Effector memory CD4-positive, alpha-beta T cell (primary cell): ENCODE data around the gene MET.

Experiments
- DNase-seq, 3 donors: peaks; one replicate each; pipeline ENCODE4 v3.0.0-alpha.2; 2020
- H3K27ac ChIP-seq: 2 replicates; pipeline ENCODE4 v1.7.0; 2013; ENCODE audit warnings: mild to moderate bottlenecking, low read length, moderate library complexity; ENCODE audit not compliant: insufficient read depth, poor library complexity, severe bottlenecking
- H3K27me3 ChIP-seq: replicated peaks from 2 replicates; pipeline ENCODE4 v1.7.0; 2013; ENCODE audit warnings: mild to moderate bottlenecking, low read length; ENCODE audit not compliant: insufficient read depth, control insufficient read depth, poor library complexity, severe bottlenecking
- H3K36me3 ChIP-seq: 2 replicates; pipeline ENCODE4 v1.7.0; 2013; ENCODE audit warnings: mild to moderate bottlenecking, low read length, moderate library complexity; ENCODE audit not compliant: control insufficient read depth, insufficient read depth
- H3K4me1 ChIP-seq: 2 replicates; pipeline ENCODE4 v1.7.0; 2013; ENCODE audit warnings: low read length, mild to moderate bottlenecking; ENCODE audit not compliant: control insufficient read depth, insufficient read depth, poor library complexity, severe bottlenecking
- H3K4me3 ChIP-seq: 2 replicates; pipeline ENCODE4 v1.7.0; 2013; ENCODE audit warnings: low read length, low read depth, mild to moderate bottlenecking; ENCODE audit not compliant: insufficient read depth, poor library complexity, severe bottlenecking
- H3K9me3 ChIP-seq: 2 replicates; pipeline ENCODE4 v1.7.0; 2013; ENCODE audit warnings: mild to moderate bottlenecking, low read length, moderate library complexity; ENCODE audit not compliant: control insufficient read depth

Gene MET

GRCh38 chr7:116707289-116707688 lies 35.3 kb downstream of the MET start:
- Histone ChIP-seq H3K4me1 (no peaks in the 10 kb centered on the region), H3K36me3 (no peaks in the 10 kb centered on the region), H3K27me3 (no peaks in the 10 kb centered on the region), H3K4me3 (no peak overlapping the region), H3K27ac (no peak overlapping the region), H3K9me3 (no peaks in the 10 kb centered on the region)
- no peak for DNase-seq

GRCh38 chr7:116708248-116708647 lies 36.3 kb downstream of the MET start:
- Histone ChIP-seq H3K4me1 (no peaks in the 10 kb centered on the region), H3K4me3 (no peak overlapping the region), H3K27me3 (no peaks in the 10 kb centered on the region), H3K27ac (no peak overlapping the region), H3K9me3 (no peaks in the 10 kb centered on the region), H3K36me3 (no peaks in the 10 kb centered on the region)
- DNase-seq, result no peak

DNA sequence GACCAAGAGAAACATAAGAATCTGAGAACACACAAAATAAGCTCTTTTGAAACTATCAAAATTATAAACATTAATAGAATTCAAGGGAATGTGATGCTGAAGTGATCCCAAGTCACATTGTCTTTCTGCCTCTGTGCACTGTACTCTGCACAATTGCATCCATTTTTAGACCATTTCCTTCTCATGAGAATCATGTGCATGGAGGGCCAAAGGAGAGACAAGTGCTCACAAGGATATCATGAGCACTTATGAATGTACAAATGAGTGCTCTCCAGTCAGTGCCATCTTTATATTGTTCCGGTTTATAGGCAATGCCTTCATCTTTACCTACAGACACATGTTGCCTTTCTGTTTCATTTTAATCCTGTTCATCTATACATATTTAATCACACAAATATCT lies 36.9 kb downstream of the MET start:
- H3K4me1 ChIP-seq, result no peaks in the 10 kb centered on the region
- DNase-seq, result no peak
- H3K27ac ChIP-seq, result no peak overlapping the region

GRCh38 chr7:116709336-116709735 lies 37.3 kb downstream of the MET start:
- no peaks in the 10 kb centered on the region for H3K36me3 ChIP-seq
- no peaks in the 10 kb centered on the region for H3K4me1 ChIP-seq
- no peaks in the 10 kb centered on the region for H3K27me3 ChIP-seq
- DNase-seq, result no peak
- H3K27ac ChIP-seq, result no peak overlapping the region
- H3K4me3 ChIP-seq, result no peak overlapping the region
- no peaks in the 10 kb centered on the region for H3K9me3 ChIP-seq

More for the DNA sequence above, 36.9 kb downstream of the MET start:
- Histone ChIP-seq H3K27me3 (no peaks in the 10 kb centered on the region), H3K9me3 (no peaks in the 10 kb centered on the region), H3K4me3 (no peak overlapping the region), H3K36me3 (no peaks in the 10 kb centered on the region)

DNA sequence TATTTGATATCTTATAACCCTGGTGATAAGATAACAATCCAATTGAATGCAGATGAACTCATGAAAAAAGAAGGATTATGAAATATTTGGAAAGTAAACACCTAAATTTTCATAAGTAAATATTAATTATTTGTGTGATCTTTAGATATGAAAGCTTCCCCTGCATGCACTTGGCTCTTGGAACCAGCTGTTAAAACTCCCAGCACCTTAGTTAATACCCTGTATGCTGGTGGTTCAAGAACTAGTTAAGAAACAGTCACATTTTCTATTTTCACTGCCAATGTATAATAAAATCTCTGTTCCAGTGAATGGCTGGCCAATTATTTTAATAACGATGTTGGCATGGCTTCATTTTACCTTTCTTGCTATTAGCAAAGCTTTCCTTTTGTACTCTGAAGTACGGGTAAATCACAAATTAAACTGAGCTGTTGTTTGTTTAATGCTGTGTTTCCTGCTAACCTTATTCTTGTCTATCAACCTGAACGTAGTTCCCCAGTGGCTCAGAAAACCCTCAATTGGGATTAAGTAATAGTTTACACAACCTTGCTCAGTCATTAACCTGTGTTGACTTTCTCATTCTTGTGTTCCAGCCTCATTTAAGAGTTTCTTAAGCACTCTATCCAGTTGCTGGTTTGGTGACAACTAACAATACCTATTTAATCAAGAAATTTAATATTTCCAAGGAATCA lies 38.9 kb downstream of the MET start:
- H3K27ac ChIP-seq, result no peak overlapping the region
- no peak overlapping the region for H3K4me3 ChIP-seq
- H3K4me1 ChIP-seq, result no peaks in the 10 kb centered on the region
- no peaks in the 10 kb centered on the region for H3K9me3 ChIP-seq
- no peaks in the 10 kb centered on the region for H3K27me3 ChIP-seq
- no peaks in the 10 kb centered on the region for H3K36me3 ChIP-seq
- no peak for DNase-seq

DNA sequence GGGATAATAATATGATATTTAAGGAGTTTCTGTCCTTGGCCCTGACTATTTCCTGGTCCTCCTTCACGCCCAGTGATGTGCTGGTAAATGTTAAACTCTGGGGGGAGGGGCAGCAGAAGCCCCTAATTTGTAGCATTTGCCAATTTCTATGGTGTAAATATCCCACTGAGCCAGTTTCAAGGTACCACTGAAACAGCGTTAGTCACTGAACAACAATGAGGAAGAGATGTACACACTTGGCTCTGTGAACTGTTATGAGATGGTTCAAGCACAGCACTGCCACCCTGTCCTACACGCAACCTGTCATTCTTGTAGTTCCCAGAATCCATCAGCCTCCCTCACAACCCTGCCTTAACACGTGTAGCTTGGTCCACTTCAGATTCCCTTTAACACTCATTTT lies 39.8 kb downstream of the MET start:
- H3K27me3 ChIP-seq, result no peaks in the 10 kb centered on the region
- no peaks in the 10 kb centered on the region for H3K9me3 ChIP-seq
- no peak for DNase-seq
- H3K36me3 ChIP-seq, result no peaks in the 10 kb centered on the region
- no peak overlapping the region for H3K4me3 ChIP-seq
- H3K27ac ChIP-seq, result no peak overlapping the region
- no peaks in the 10 kb centered on the region for H3K4me1 ChIP-seq

DNA sequence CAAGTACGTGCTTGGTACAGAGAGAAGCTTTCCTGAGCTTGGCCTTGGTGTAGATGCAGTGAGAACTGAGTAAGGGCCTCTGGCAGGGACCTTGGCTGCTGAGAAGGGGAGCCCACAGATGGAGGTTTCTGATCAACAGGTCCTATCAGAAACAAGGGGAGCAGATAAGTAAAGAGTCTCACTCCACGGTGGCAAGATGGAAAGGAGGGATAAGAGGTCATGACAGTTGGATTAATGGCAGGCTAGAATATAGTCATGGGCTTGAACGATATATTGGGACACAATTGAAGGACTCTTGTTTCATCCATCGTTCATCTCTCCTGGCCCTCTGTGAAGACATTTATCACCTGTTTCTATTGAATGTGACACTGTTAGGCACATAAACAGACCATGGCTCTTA lies 41.5 kb downstream of the MET start:
- no peaks in the 10 kb centered on the region for H3K36me3 ChIP-seq
- no peak overlapping the region for H3K4me3 ChIP-seq
- no peaks in the 10 kb centered on the region for H3K9me3 ChIP-seq
- no peaks in the 10 kb centered on the region for H3K4me1 ChIP-seq
- H3K27ac ChIP-seq, result no peak overlapping the region
- H3K27me3 ChIP-seq, result no peaks in the 10 kb centered on the region
- no peak for DNase-seq

GRCh38 chr7:116713918-116714317 lies 41.9 kb downstream of the MET start:
- DNase-seq, result no peak
- Histone ChIP-seq H3K9me3 (no peaks in the 10 kb centered on the region), H3K36me3 (no peaks in the 10 kb centered on the region), H3K27ac (no peak overlapping the region), H3K4me3 (no peak overlapping the region), H3K27me3 (no peaks in the 10 kb centered on the region), H3K4me1 (no peaks in the 10 kb centered on the region)

DNA sequence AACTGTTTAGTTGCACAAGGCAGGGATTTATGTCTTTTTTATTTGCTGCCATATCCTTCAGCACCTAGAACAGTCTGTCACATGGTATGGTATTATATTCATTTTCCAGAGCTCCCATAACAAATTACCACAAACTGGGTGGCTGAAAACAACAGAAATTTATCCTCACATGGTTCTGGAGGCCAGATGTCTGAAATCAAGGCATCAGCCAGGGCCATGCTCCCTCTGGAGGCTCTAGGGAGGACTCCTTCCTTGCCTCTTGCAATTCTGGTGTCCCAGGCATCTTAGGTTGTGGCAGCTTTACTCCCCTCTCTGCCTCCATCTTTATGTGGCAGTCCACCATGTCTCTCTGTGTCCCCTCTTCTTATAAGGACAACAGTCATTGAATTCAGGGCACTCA lies 43.1 kb downstream of the MET start:
- Histone ChIP-seq H3K4me1 (no peaks in the 10 kb centered on the region), H3K36me3 (no peaks in the 10 kb centered on the region), H3K27me3 (no peaks in the 10 kb centered on the region), H3K9me3 (no peaks in the 10 kb centered on the region), H3K4me3 (no peak overlapping the region), H3K27ac (no peak overlapping the region)
- no peak for DNase-seq

DNA sequence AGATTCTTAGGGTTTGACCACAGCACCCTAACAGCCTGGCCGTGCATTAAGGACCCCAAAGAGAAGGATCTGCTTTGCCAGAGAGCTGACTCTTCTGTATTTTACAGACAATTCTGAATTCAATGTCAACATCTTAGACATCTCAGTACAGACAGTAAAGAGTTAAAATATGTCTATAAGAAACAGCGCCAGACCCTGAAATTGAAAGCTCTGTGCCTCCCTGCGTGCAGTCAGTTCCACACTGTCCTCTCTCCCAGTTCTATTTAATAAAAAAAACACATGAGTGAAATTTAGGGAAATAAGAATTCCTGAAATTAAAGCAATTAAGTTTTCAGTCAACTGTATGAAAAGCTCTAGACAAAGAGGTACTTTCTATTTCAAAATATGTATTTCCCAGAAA lies 45.1 kb downstream of the MET start:
- Histone ChIP-seq H3K36me3 (no peaks in the 10 kb centered on the region), H3K9me3 (no peaks in the 10 kb centered on the region), H3K27me3 (no peaks in the 10 kb centered on the region), H3K4me3 (no peak overlapping the region), H3K4me1 (no peaks in the 10 kb centered on the region), H3K27ac (no peak overlapping the region)
- no peak for DNase-seq
